C4-2B (cell line): ENCODE data around the gene ZNF813.

Experiments used
- CTCF ChIP-seq: fragments of 450-650 bp; conservative IDR thresholded peaks from 2 replicates; pipeline ENCODE4 v1.5.1; 2017; ENCODE audit warnings: mild to moderate bottlenecking
- ZFX ChIP-seq: fragments of 450-650 bp; IDR thresholded peaks from 2 replicates; pipeline ENCODE4 v1.6.1; 2017

DNA sequence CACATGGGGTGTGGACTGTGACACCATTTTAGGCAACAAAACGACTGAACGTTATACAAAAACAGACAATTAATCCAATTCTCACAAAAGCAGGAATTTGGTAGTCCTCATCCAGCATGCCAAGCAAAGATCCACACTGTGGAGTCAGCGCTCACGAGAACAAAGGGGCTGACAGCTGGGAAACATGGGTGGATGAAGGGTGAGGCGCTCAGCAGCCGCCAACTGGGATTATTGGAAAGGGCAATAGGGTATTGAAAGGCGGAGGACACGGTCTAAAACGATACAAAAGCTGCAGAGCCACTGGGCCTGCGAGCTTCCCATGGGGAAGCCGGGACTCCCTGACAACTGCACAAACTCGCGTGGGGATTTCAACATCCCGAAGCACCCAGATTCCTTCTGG, 4.7 kb upstream of the ZNF813 start:
- TF ChIP-seq CTCF (no peak), ZFX (no peak)
